Naive thymus-derived CD8-positive, alpha-beta T cell (primary cell): ENCODE results near the gene SLC22A7. TPM values are rescaled to one million over a fixed set of nuclear protein-coding genes. Genes with fewer than 3 reads are reported as not detected.

Experiments used
- ATAC-seq, 2 donors: fragments of 150-1000 bp; cut with Tn5 transposase in 1 of 2; sonication (Bioruptor Pico), chemical (Tn5 transposase) in 1 of 2; 1 replicate in 1 of 2; 2 replicates in 1 of 2; pipeline ENCODE4 v1.10.0; 2021; ENCODE audit warnings: mild to moderate bottlenecking in 2 of 2, moderate library complexity in 2 of 2
- POLR2A ChIA-PET: fragments of 350-600 bp; sonication (Branson Sonifier 250); formaldehyde crosslinking; loops from one replicate; lab custom pipeline; 2021; ENCODE audit warnings: antibody characterized with exemption; lab: Charles Lee
- DNase-seq, 10 donors: peaks; one replicate each; pipeline versions ENCODE4 v3.0.0 to v3.0.0-alpha.2; 2020 to 2022
- H3K27ac Mint-ChIP-seq, 10 donors: one replicate each; pipeline ENCODE4 v1.8.0; 2020 to 2022; ENCODE audit warnings: mild to moderate bottlenecking in 10 of 10, mixed read lengths in 10 of 10, moderate library complexity in 4 of 10, inconsistent platforms in 1 of 10
- H3K27me3 Mint-ChIP-seq, 5 donors: one replicate each; pipeline ENCODE4 v1.8.0; 2021 to 2022; ENCODE audit warnings: mixed read lengths in 5 of 5
- H3K36me3 Mint-ChIP-seq, 3 donors: one replicate each; pipeline ENCODE4 v1.8.0; 2020 to 2022; ENCODE audit warnings: mixed read lengths in 3 of 3, mild to moderate bottlenecking in 2 of 3, inconsistent platforms in 1 of 3
- H3K4me1 Mint-ChIP-seq, 4 donors: one replicate each; pipeline ENCODE4 v1.8.0; 2021 to 2022; ENCODE audit warnings: mixed read lengths in 4 of 4
- H3K4me3 Mint-ChIP-seq, 10 donors: one replicate each; pipeline ENCODE4 v1.8.0; 2020 to 2022; ENCODE audit warnings: mild to moderate bottlenecking in 10 of 10, mixed read lengths in 10 of 10, moderate library complexity in 6 of 10, inconsistent platforms in 1 of 10
- H3K9me3 Mint-ChIP-seq, 9 donors: one replicate each; pipeline ENCODE4 v1.8.0; 2020 to 2022; ENCODE audit warnings: mixed read lengths in 9 of 9, mild to moderate bottlenecking in 3 of 9, inconsistent platforms in 1 of 9, moderate library complexity in 1 of 9
- polyA plus RNA-seq, 3 donors: library from polyadenylated mRNA; unstranded; fragments of 300-500 nt; fragmentation: Illumina TruSeq; gene quantifications; one replicate each; pipeline ENCODE4 v1.2.3, GENCODE V29; 2021
- total RNA-seq, 8 experiments: library from RNA in 2 of 8; stranded (reverse) in 2 of 8; gene quantifications; one replicate each; pipeline ENCODE4 v1.2.3 and lab custom pipeline; 2021 to 2026

SLC22A7 gene
- total and polyA plus RNA-seq, 5 experiments from 2014 or later, result not detected

- Mint-ChIP-seq H3K27ac (peak overlapping the region in 1 of 10 donors; percentile 41), H3K4me3 (peak overlapping the region; percentile 66 to 82 (median 78))
- POLR2A ChIA-PET, result interaction anchor here (0.6 to 1.0 kb wide), 2 partner anchors 130 to 158 kb away, joined by 3 read pairs; partner anchors contain the start of gene ABCC10
Measured at GRCh38 chr6:43268782-43269272, 29.2 kb upstream of the SLC22A7 start.

GRCh38 chr6:43269273-43270007, 28.6 kb upstream of the SLC22A7 start:
- DNase-seq (peak in 9 of 10 donors; percentile 22 to 49 (median 39)), ATAC-seq (peak; percentile 83 to 87)
- Mint-ChIP-seq H3K4me1 (peaks cover 4 to 24% (median 15%) of the 10 kb centered on the region in 4 donors), H3K9me3 (no peaks in the 10 kb centered on the region), H3K27ac (peak overlapping the region in 4 of 10 donors; percentile 39 to 43 (median 40)), H3K4me3 (peak overlapping the region; percentile 66 to 82 (median 78)), H3K27me3 (peaks cover 3 to 18% (median 8%) of the 10 kb centered on the region in 5 donors), H3K36me3 (no peaks in the 10 kb centered on the region)
- POLR2A ChIA-PET, result interaction anchor here (0.6 to 1.0 kb wide), 2 partner anchors 129 to 158 kb away, joined by 3 read pairs; partner anchors contain the start of gene ABCC10

More at GRCh38 chr6:43268782-43269272, 29.2 kb upstream of the SLC22A7 start:
- H3K9me3 Mint-ChIP-seq, result no peaks in the 10 kb centered on the region
- no peaks in the 10 kb centered on the region for H3K36me3 Mint-ChIP-seq
- ATAC-seq, result no peak
- no peak for DNase-seq
- H3K4me1 Mint-ChIP-seq, result peaks cover 1 to 22% (median 15%) of the 10 kb centered on the region in 4 donors
- H3K27me3 Mint-ChIP-seq, result peaks cover 1 to 18% (median 8%) of the 10 kb centered on the region in 5 donors

GRCh38 chr6:43271103-43271815, 26.8 kb upstream of the SLC22A7 start:
- no peaks in the 10 kb centered on the region for H3K9me3 Mint-ChIP-seq
- no peak for DNase-seq
- no peak for ATAC-seq
- peaks cover 4 to 18% (median 10%) of the 10 kb centered on the region in 5 donors for H3K27me3 Mint-ChIP-seq
- peaks cover 10 to 30% (median 22%) of the 10 kb centered on the region in 4 donors for H3K4me1 Mint-ChIP-seq
- H3K4me3 Mint-ChIP-seq, result peak overlapping the region in 2 of 10 donors; percentile 16 to 48
- POLR2A ChIA-PET, result interaction anchor here (0.5 kb wide), 1 partner anchor 241 kb away, joined by 3 read pairs; no protein-coding TSS in a partner anchor
- H3K36me3 Mint-ChIP-seq, result no peaks in the 10 kb centered on the region
- H3K27ac Mint-ChIP-seq, result no peak overlapping the region

GRCh38 chr6:43271944-43272343, 26.1 kb upstream of the SLC22A7 start:
- ATAC-seq (no peak), DNase-seq (no peak)
- POLR2A ChIA-PET, result no interaction called here
- Mint-ChIP-seq H3K36me3 (no peaks in the 10 kb centered on the region), H3K4me1 (peaks cover 10 to 33% (median 25%) of the 10 kb centered on the region in 4 donors), H3K4me3 (peak overlapping the region in 1 of 10 donors; percentile 2), H3K27me3 (peaks cover 6 to 24% (median 10%) of the 10 kb centered on the region in 5 donors), H3K27ac (peak overlapping the region in 1 of 10 donors; percentile 7), H3K9me3 (no peaks in the 10 kb centered on the region)

GRCh38 chr6:43273707-43274106, 24.4 kb upstream of the SLC22A7 start:
- Mint-ChIP-seq H3K4me3 (peak overlapping the region in 8 of 10 donors; percentile 6 to 83 (median 64)), H3K4me1 (peaks cover 10 to 36% (median 28%) of the 10 kb centered on the region in 4 donors), H3K27me3 (peaks cover 7 to 38% (median 12%) of the 10 kb centered on the region in 5 donors), H3K27ac (no peak overlapping the region), H3K36me3 (no peaks in the 10 kb centered on the region), H3K9me3 (no peaks in the 10 kb centered on the region)
- POLR2A ChIA-PET, result no interaction called here
- ATAC-seq (no peak), DNase-seq (no peak)

- peak overlapping the region in 6 of 10 donors; percentile 47 to 84 (median 63) for H3K27ac Mint-ChIP-seq
- H3K27me3 Mint-ChIP-seq, result peaks cover 5 to 34% (median 12%) of the 10 kb centered on the region in 5 donors
Measured at GRCh38 chr6:43274127-43274915, 23.7 kb upstream of the SLC22A7 start.

GRCh38 chr6:43274916-43275597, 23.0 kb upstream of the SLC22A7 start:
- Mint-ChIP-seq H3K27me3 (peaks cover 5 to 30% (median 11%) of the 10 kb centered on the region in 5 donors), H3K9me3 (no peaks in the 10 kb centered on the region), H3K36me3 (no peaks in the 10 kb centered on the region), H3K4me1 (peaks cover 10 to 28% (median 19%) of the 10 kb centered on the region in 4 donors), H3K4me3 (peak overlapping the region; percentile 77 to 88 (median 82)), H3K27ac (peak overlapping the region in 4 of 10 donors; percentile 60 to 84 (median 65))
- peak in 4 of 10 donors; percentile 29 to 42 (median 36) for DNase-seq
- peak; percentile 47 to 66 for ATAC-seq
- POLR2A ChIA-PET, result no interaction called here

More at GRCh38 chr6:43274127-43274915, 23.7 kb upstream of the SLC22A7 start:
- H3K4me3 Mint-ChIP-seq, result peak overlapping the region; percentile 71 to 85 (median 78)
- no peaks in the 10 kb centered on the region for H3K36me3 Mint-ChIP-seq
- no peak for DNase-seq
- no peak for ATAC-seq
- H3K9me3 Mint-ChIP-seq, result no peaks in the 10 kb centered on the region
- POLR2A ChIA-PET, result no interaction called here
- H3K4me1 Mint-ChIP-seq, result peaks cover 10 to 30% (median 24%) of the 10 kb centered on the region in 4 donors

- peak; percentile 69 to 84 for ATAC-seq
- peaks cover 11 to 34% (median 15%) of the 10 kb centered on the region in 5 donors for H3K27me3 Mint-ChIP-seq
- peak overlapping the region; percentile 78 to 88 (median 83) for H3K4me3 Mint-ChIP-seq
- peak in 9 of 10 donors; percentile 15 to 74 (median 47) for DNase-seq
- POLR2A ChIA-PET, result interaction anchor here (0.8 to 0.9 kb wide), 3 partner anchors 19 to 1226 kb away, joined by 3 read pairs; no protein-coding TSS in a partner anchor
- no peaks in the 10 kb centered on the region for H3K36me3 Mint-ChIP-seq
- peak overlapping the region in 8 of 10 donors; percentile 11 to 85 (median 44) for H3K27ac Mint-ChIP-seq
- peaks cover 10 to 21% (median 16%) of the 10 kb centered on the region in 4 donors for H3K4me1 Mint-ChIP-seq
- no peaks in the 10 kb centered on the region for H3K9me3 Mint-ChIP-seq
Measured at GRCh38 chr6:43275801-43276576, 22.1 kb upstream of the SLC22A7 start.

- peak overlapping the region; percentile 24 to 82 (median 61) for H3K4me3 Mint-ChIP-seq
- no peaks in the 10 kb centered on the region for H3K9me3 Mint-ChIP-seq
- no peak for DNase-seq
- H3K27ac Mint-ChIP-seq, result peak overlapping the region in 7 of 10 donors; percentile 14 to 62 (median 43)
- peaks cover 10 to 19% (median 16%) of the 10 kb centered on the region in 4 donors for H3K4me1 Mint-ChIP-seq
- POLR2A ChIA-PET, result interaction anchor here (0.5 to 0.9 kb wide), 7 partner anchors 19 to 1227 kb away, joined by 3 to 5 read pairs (median 3); partner anchors contain the start of gene ABCC10
- peaks cover 15 to 41% (median 19%) of the 10 kb centered on the region in 5 donors for H3K27me3 Mint-ChIP-seq
- no peaks in the 10 kb centered on the region for H3K36me3 Mint-ChIP-seq
- no peak for ATAC-seq
Measured at GRCh38 chr6:43276577-43277305, 21.3 kb upstream of the SLC22A7 start.

GRCh38 chr6:43277306-43277642, 20.8 kb upstream of the SLC22A7 start:
- Mint-ChIP-seq H3K27ac (peak overlapping the region in 5 of 10 donors; percentile 14 to 62 (median 48)), H3K4me1 (peaks cover 10 to 16% (median 15%) of the 10 kb centered on the region in 4 donors), H3K27me3 (peaks cover 15 to 47% (median 21%) of the 10 kb centered on the region in 5 donors), H3K36me3 (no peaks in the 10 kb centered on the region), H3K9me3 (no peaks in the 10 kb centered on the region), H3K4me3 (peak overlapping the region in 5 of 10 donors; percentile 31 to 80 (median 36))
- DNase-seq (no peak), ATAC-seq (no peak)
- POLR2A ChIA-PET, result interaction anchor here (0.6 to 0.8 kb wide), 4 partner anchors 18 to 241 kb away, joined by 3 read pairs; partner anchors contain the start of gene ABCC10
